ENCODE results near the gene EPAS1. TPM values are rescaled to one million over a fixed set of nuclear protein-coding genes. Genes with fewer than 3 reads are reported as not detected.

Gene EPAS1
- total RNA-seq, 1 donor from 2014 or later, result 4.4 TPM

DNA sequence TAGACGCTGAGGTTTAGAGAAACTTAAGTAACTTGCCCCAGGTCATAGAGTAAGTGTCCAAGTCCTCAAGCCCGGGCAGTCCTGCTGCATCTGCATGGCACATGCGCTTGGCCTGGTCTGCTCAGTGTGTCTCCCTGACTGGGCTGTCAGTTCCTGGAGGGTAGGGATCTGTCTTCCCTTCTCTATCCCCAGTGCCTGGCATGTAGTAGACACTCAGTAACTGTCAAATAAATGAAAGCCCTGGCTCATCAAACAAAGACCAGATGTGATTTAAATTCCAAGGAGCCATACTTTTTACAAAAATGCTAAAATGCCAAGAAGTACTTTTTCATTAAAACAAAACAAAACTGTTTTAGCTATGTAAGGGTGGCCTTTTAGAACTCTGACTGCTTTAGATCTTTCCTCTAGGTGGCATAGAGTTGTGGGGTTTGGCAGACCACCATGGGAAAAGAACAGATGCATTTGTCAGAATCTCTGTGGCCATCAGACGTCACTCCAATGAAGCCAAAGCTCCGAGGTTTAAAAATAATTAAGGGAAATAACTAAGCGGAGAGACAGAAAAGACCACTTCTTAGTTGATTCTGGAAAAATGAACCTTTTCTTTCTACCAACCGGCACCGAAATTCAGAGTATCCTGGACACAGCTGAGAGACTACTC, 34.0 kb downstream of the EPAS1 start:
- Mint-ChIP-seq H3K27me3 (ENCODE audit: low read depth) (no peaks in the 10 kb centered on the region), H3K4me3 (no peak overlapping the region), H3K9me3 (no peaks in the 10 kb centered on the region), H3K36me3 (no peaks in the 10 kb centered on the region), H3K4me1 (peaks cover 72% of the 10 kb centered on the region), H3K27ac (peak overlapping the region; percentile 68)
- peak in 1 of 2 experiments; percentile 37 for DNase-seq (ENCODE audit: low spot score in 2 of 2, unreplicated experiment in 2 of 2)
- TF ChIP-seq, protein P1, sequence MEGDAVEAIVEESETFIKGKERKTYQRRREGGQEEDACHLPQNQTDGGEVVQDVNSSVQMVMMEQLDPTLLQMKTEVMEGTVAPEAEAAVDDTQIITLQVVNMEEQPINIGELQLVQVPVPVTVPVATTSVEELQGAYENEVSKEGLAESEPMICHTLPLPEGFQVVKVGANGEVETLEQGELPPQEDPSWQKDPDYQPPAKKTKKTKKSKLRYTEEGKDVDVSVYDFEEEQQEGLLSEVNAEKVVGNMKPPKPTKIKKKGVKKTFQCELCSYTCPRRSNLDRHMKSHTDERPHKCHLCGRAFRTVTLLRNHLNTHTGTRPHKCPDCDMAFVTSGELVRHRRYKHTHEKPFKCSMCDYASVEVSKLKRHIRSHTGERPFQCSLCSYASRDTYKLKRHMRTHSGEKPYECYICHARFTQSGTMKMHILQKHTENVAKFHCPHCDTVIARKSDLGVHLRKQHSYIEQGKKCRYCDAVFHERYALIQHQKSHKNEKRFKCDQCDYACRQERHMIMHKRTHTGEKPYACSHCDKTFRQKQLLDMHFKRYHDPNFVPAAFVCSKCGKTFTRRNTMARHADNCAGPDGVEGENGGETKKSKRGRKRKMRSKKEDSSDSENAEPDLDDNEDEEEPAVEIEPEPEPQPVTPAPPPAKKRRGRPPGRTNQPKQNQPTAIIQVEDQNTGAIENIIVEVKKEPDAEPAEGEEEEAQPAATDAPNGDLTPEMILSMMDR (IDR thresholded peaks at IDR 0.05; ENCODE audit: unreplicated experiment), result no peak

DNA sequence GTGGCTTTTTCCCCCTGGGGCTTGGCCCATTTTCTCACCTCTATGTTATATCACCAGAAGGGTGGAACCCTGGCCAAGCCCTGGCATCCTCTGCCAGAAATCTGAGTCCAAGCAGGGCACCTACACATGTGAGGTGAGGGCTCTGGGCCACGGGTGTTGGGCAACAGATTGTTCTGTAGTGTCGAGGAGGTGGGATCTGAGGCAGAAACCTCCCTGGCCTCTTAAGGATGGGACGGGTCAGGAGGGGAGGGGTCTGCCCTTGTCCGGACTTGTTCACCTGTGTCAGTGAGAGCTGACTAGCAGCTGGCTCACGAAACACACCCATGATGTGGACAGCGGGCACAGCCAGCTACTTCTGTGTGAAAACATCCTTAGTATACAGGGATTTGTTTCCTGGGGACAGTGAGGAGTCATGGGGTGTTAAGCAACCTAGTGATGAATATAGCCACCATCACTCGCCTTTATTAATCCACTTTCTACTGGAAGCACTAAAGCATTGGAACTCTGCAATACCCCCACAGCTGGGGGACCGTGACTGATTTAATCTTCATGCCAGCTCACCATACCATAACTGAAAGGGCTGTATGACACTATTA, 35.6 kb downstream of the EPAS1 start:
- TF ChIP-seq, protein P1 (IDR thresholded peaks at IDR 0.05; ENCODE audit: unreplicated experiment), result no peak
- H3K36me3 Mint-ChIP-seq, result no peaks in the 10 kb centered on the region
- no peak overlapping the region for H3K4me3 Mint-ChIP-seq
- H3K9me3 Mint-ChIP-seq, result no peaks in the 10 kb centered on the region
- no peak overlapping the region for H3K27ac Mint-ChIP-seq
- no peaks in the 10 kb centered on the region for H3K27me3 Mint-ChIP-seq (ENCODE audit: low read depth)
- H3K4me1 Mint-ChIP-seq, result peaks cover 70% of the 10 kb centered on the region
- DNase-seq (ENCODE audit: low spot score in 2 of 2, unreplicated experiment in 2 of 2), result no peak

DNA sequence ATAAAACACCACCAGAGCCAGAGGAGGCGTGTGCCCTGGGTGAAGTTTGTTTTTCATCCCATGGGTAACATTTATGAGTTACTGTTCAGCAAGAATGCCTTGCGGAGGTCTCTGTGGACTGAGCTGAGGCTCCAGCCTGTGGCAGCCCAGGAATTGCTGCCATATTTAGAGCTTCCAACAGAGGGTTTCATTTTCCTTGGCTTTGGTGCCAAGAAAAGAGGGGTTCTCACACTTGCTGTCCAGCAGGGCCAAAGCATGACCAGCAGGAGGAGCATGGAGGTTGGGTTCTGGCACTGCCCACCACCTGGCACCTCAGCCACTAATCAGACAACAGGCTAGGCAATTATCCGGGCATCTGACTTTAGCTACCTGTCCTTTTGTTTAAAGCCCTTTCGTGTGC, 36.7 kb downstream of the EPAS1 start:
- Mint-ChIP-seq H3K27ac (no peak overlapping the region), H3K9me3 (no peaks in the 10 kb centered on the region), H3K4me1 (peaks cover 64% of the 10 kb centered on the region), H3K27me3 (ENCODE audit: low read depth) (no peaks in the 10 kb centered on the region), H3K36me3 (no peaks in the 10 kb centered on the region), H3K4me3 (no peak overlapping the region)
- no peak for DNase-seq (ENCODE audit: low spot score in 2 of 2, unreplicated experiment in 2 of 2)
- TF ChIP-seq, protein P1 (IDR thresholded peaks at IDR 0.05; ENCODE audit: unreplicated experiment), result no peak

DNA sequence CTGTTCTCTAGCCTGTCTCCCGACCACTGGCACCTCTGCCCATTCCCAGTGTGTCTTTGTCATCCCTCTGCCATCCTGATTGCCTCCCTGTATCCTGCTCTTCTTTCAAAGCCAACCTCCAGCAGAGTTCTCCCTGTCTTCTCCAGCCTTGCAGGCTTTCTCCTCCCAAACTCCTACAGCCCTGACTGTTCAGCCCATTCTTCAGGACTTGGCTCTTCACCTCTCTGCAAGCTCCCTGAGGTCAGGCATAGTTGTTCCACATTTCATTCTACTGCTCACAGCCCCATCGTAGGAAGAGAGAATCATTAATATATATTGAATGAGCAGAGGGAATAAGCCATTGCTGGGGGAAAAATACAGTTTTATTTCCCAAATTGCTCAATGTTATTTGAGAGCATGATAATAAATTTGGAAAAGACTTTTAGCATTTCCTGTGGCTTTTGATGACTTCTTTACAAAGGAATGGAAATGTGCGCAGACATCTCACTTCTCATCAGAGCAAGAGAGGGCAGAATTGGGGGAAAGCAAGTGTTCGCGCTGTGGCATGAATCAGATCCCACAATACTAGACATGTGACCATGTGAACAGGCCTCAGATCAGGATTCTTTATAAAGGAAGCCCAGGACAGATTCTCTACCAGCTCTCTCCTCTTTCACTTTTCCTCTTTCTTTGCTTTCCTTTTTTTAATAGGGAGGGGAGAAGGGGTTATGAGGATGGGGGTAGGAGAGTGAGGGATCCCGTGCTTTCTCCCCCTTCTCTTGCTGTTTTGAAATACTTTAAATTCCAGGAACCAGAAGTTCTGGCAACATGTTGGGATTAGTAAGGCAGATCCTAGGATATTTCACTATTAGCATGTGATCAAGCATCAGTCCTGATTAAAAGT, 37.4 kb downstream of the EPAS1 start:
- peak overlapping the region; percentile 91 for H3K27ac Mint-ChIP-seq
- peak overlapping the region; percentile 56 for H3K4me3 Mint-ChIP-seq

More for the DNA sequence above, 37.4 kb downstream of the EPAS1 start:
- Mint-ChIP-seq H3K27me3 (ENCODE audit: low read depth) (no peaks in the 10 kb centered on the region), H3K9me3 (no peaks in the 10 kb centered on the region), H3K4me1 (peaks cover 64% of the 10 kb centered on the region), H3K36me3 (no peaks in the 10 kb centered on the region)
- TF ChIP-seq, protein P1 (IDR thresholded peaks at IDR 0.05; ENCODE audit: unreplicated experiment), result no peak
- no peak for DNase-seq (ENCODE audit: low spot score in 2 of 2, unreplicated experiment in 2 of 2)

Measured in mesothelial cell of epicardium (in vitro differentiated cells).